H9 (cell line): ENCODE data around the gene TMEM270. TPM values are rescaled to one million over a fixed set of nuclear protein-coding genes. Genes with fewer than 3 reads are reported as not detected.

Source experiments
- DNase-seq: peaks from one replicate; pipeline ENCODE4 v3.0.0-alpha.2; 2017
- H2AFZ ChIP-seq: one replicate; pipeline ENCODE4 v1.6.1; 2013; ENCODE audit warnings: mild to moderate bottlenecking, low read length, control low read depth, moderate library complexity
- H2AK5ac ChIP-seq: 2 replicates; pipeline ENCODE4 v1.6.1; 2013; ENCODE audit warnings: low read length, control low read depth, mixed read lengths; ENCODE audit not compliant: insufficient read length
- H2BK120ac ChIP-seq: one replicate; pipeline ENCODE4 v1.6.1; 2013; ENCODE audit warnings: low read depth, mild to moderate bottlenecking, low read length, control low read depth, inconsistent platforms; ENCODE audit not compliant: poor library complexity, severe bottlenecking
- H2BK12ac ChIP-seq: 2 replicates; pipeline ENCODE4 v1.6.1; 2013; ENCODE audit warnings: low read length, control low read depth, mixed read lengths, low read depth; ENCODE audit not compliant: insufficient read length
- H2BK15ac ChIP-seq: 2 replicates; pipeline ENCODE4 v1.6.1; 2013; ENCODE audit warnings: low read depth, low read length, control low read depth
- H2BK20ac ChIP-seq: one replicate; pipeline ENCODE4 v1.6.1; 2013; ENCODE audit warnings: low read depth, mild to moderate bottlenecking, low read length, control low read depth, inconsistent platforms; ENCODE audit not compliant: poor library complexity, severe bottlenecking
- H2BK5ac ChIP-seq: 2 replicates; pipeline ENCODE4 v1.6.1; 2013; ENCODE audit warnings: low read length, control low read depth, mixed read lengths; ENCODE audit not compliant: insufficient read length
- H3K14ac ChIP-seq: 2 replicates; pipeline ENCODE4 v1.6.1; 2013; ENCODE audit warnings: low read length, control low read depth; ENCODE audit not compliant: insufficient read depth
- H3K18ac ChIP-seq: 2 replicates; pipeline ENCODE4 v1.6.1; 2013; ENCODE audit warnings: low read depth, mild to moderate bottlenecking, mixed read lengths, low read length, control low read depth; ENCODE audit not compliant: insufficient read length
- H3K23ac ChIP-seq: 2 replicates; pipeline ENCODE4 v1.6.1; 2013; ENCODE audit warnings: low read length, control low read depth, mixed read lengths, low read depth; ENCODE audit not compliant: insufficient read length
- H3K23me2 ChIP-seq: 2 replicates; pipeline ENCODE4 v1.6.1; 2013; ENCODE audit warnings: low read depth, mild to moderate bottlenecking, mixed read lengths, low read length, control low read depth; ENCODE audit not compliant: insufficient read length, poor library complexity, severe bottlenecking
- H3K27ac ChIP-seq: 2 replicates; pipeline ENCODE4 v1.5.1; 2013; ENCODE audit warnings: low read length, control low read depth, mixed read lengths, low read depth; ENCODE audit not compliant: insufficient read length
- H3K27me3 ChIP-seq: 2 replicates; pipeline ENCODE4 v1.6.1; 2013; ENCODE audit warnings: low read length, control low read depth, inconsistent platforms; ENCODE audit not compliant: insufficient read depth
- H3K4ac ChIP-seq: 2 replicates; pipeline ENCODE4 v1.6.1; 2013; ENCODE audit warnings: low read depth, mild to moderate bottlenecking, control low read depth, inconsistent platforms, low read length, moderate library complexity
- H3K4me1 ChIP-seq: 2 replicates; pipeline ENCODE4 v1.6.1; 2013; ENCODE audit warnings: low read length, control low read depth, inconsistent platforms; ENCODE audit not compliant: insufficient read depth
- H3K4me2 ChIP-seq: 2 replicates; pipeline ENCODE4 v1.6.1; 2013; ENCODE audit warnings: low read length, control low read depth, mixed read lengths; ENCODE audit not compliant: insufficient read length, insufficient read depth
- H3K56ac ChIP-seq: 2 replicates; pipeline ENCODE4 v1.6.1; 2013; ENCODE audit warnings: low read depth, mild to moderate bottlenecking, mixed read lengths, low read length, control low read depth; ENCODE audit not compliant: insufficient read length
- H3K79me1 ChIP-seq: 2 replicates; pipeline ENCODE4 v1.6.1; 2013; ENCODE audit warnings: low read depth, mild to moderate bottlenecking, moderate library complexity, low read length, control low read depth, inconsistent platforms; ENCODE audit not compliant: insufficient read depth, poor library complexity, severe bottlenecking
- H3K79me2 ChIP-seq: 2 replicates; pipeline ENCODE4 v1.6.1; 2013; ENCODE audit warnings: low read length, control low read depth, inconsistent platforms; ENCODE audit not compliant: insufficient read depth
- H3K9ac ChIP-seq: 2 replicates; pipeline ENCODE4 v1.6.1; 2013; ENCODE audit warnings: low read length, control low read depth, mixed read lengths; ENCODE audit not compliant: insufficient read length; ENCODE audit errors: extremely low read depth
- H3K9me3 ChIP-seq: one replicate; pipeline ENCODE4 v1.6.1; 2013; ENCODE audit warnings: low read depth, low read length, inconsistent platforms; ENCODE audit not compliant: control insufficient read depth
- H3T11ph ChIP-seq: one replicate; pipeline ENCODE4 v1.6.1; 2013; ENCODE audit warnings: mild to moderate bottlenecking, low read length, control low read depth, inconsistent platforms
- H4K20me1 ChIP-seq: one replicate; pipeline ENCODE4 v1.6.1; 2013; ENCODE audit not compliant: control insufficient read depth, insufficient read length, insufficient read depth
- H4K5ac ChIP-seq: 2 replicates; pipeline ENCODE4 v1.6.1; 2013; ENCODE audit warnings: low read depth, mild to moderate bottlenecking, mixed read lengths, low read length, control low read depth; ENCODE audit not compliant: insufficient read length
- H4K8ac ChIP-seq: replicated peaks from 2 replicates; pipeline ENCODE4 v1.6.1; 2013; ENCODE audit warnings: low read length, control low read depth, mixed read lengths, low read depth; ENCODE audit not compliant: insufficient read length
- H4K91ac ChIP-seq: 2 replicates; pipeline ENCODE4 v1.6.1; 2013; ENCODE audit warnings: low read depth, mild to moderate bottlenecking, moderate library complexity, mixed read lengths, low read length, control low read depth; ENCODE audit not compliant: insufficient read length
- H3K27ac Mint-ChIP-seq, 3 experiments: 2 replicates in 2 of 3; 3 replicates in 1 of 3; pipeline ENCODE4 v1.8.0; 2020 to 2021; ENCODE audit warnings: mixed read lengths in 3 of 3, mild to moderate bottlenecking in 1 of 3, moderate library complexity in 1 of 3
- H3K27me3 Mint-ChIP-seq: 2 replicates; pipeline ENCODE4 v1.8.0; 2021; ENCODE audit warnings: low read depth, mild to moderate bottlenecking, moderate library complexity, mixed read lengths
- H3K36me3 Mint-ChIP-seq, 3 experiments: 2 replicates in 2 of 3; 3 replicates in 1 of 3; pipeline ENCODE4 v1.8.0; 2020 to 2021; ENCODE audit warnings: low read depth in 3 of 3, mixed read lengths in 3 of 3; ENCODE audit not compliant: insufficient read depth in 1 of 3
- H3K4me1 Mint-ChIP-seq, 2 experiments: 2 replicates each; pipeline ENCODE4 v1.8.0; 2020; ENCODE audit warnings: mixed read lengths in 2 of 2
- H3K4me3 Mint-ChIP-seq, 2 experiments: 2 replicates in 1 of 2; 3 replicates in 1 of 2; pipeline ENCODE4 v1.8.0; 2020 to 2021; ENCODE audit warnings: mild to moderate bottlenecking in 2 of 2, mixed read lengths in 2 of 2, moderate library complexity in 1 of 2
- H3K9me3 Mint-ChIP-seq, 2 experiments: 2 replicates in 1 of 2; 3 replicates in 1 of 2; pipeline ENCODE4 v1.8.0; 2020; ENCODE audit warnings: mild to moderate bottlenecking in 2 of 2, mixed read lengths in 2 of 2, moderate library complexity in 1 of 2
- WGBS: extraction: QIAGEN DNeasy Blood & Tissue Kit; methylation state at CpG from one replicate; pipeline ENCODE4 v1.1.7; 2013; ENCODE audit warnings: missing lambda C conversion rate, low lambda C conversion rate, mixed read lengths; ENCODE audit not compliant: insufficient read length; ENCODE audit errors: extremely low coverage; 5-methylcytosine and 5-hydroxymethylcytosine counted together
- total RNA-seq: library from RNA; stranded (reverse); gene quantifications from 2 replicates; pipeline ENCODE4 v1.2.1, GENCODE V29; 2021
- TF ChIP-seq, protein P1 (sequence below): fragments of 200-600 bp; sonication (generic); conservative IDR thresholded peaks from 3 replicates; pipeline ENCODE4 v1.8.0; 2021; ENCODE audit warnings: antibody characterized with exemption, mild to moderate bottlenecking

Gene TMEM270
- total RNA-seq, 1 experiment from 2014 or later, result not detected

DNA sequence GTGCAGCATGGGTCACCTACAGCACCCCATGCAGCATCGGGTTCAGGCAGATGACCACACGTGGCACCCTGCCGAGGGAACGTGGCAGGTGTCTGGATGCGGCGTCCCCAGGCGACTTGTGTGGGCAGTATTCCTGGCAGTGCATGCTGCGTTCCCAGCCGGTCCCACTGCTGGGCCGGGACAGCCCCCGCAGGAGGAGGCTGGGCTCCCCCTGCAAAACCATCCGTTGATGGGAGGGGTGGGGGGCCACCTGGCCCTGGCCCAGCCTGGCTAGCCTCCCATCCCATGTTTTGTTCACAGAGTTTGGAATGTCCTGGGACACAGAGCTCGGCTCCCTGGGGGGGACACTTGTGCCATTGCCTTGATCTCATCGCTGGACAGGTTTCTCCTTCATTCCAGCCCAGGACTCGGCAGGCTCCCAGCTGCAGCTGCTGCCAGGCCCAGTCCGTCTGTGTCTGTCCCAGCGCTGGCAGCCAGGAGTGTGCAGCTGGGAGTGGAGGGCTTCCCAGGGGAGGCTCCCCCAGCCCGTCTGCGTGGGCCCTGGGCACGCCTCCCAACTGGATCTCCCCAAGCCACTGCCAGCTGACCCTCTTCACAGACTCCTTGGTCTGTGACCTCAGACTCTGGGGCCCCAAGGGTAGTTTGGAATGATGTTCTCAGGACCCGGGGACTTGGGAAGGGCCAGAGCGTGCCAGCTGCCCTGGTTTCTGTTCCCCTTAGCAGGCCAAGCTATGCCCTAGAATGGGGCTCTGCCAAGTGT, 32.6 kb downstream of the TMEM270 start:
- no peaks in the 10 kb centered on the region for H3K9me3 ChIP-seq
- no peaks in the 10 kb centered on the region for H3K4me1 ChIP-seq
- H3K18ac ChIP-seq, result no peak overlapping the region
- no peak overlapping the region for H4K8ac ChIP-seq
- H3T11ph ChIP-seq, result no peak overlapping the region
- H3K4me1 Mint-ChIP-seq, result peaks cover 3 to 15% of the 10 kb centered on the region in 2 experiments; a peak in 3 of 4 replicates
- no peak overlapping the region for H3K4ac ChIP-seq
- no peak overlapping the region for H2BK120ac ChIP-seq
- H3K9me3 Mint-ChIP-seq, result peaks cover 14 to 21% of the 10 kb centered on the region in 2 experiments; a peak in 4 of 5 replicates
- no peaks in the 10 kb centered on the region for H4K20me1 ChIP-seq
- no peaks in the 10 kb centered on the region for H3K23me2 ChIP-seq
- no peak overlapping the region for H3K27ac Mint-ChIP-seq
- no peak overlapping the region for H4K91ac ChIP-seq
- H3K36me3 Mint-ChIP-seq, result peaks cover 4 to 17% (median 7%) of the 10 kb centered on the region in 3 experiments; a peak in 5 of 7 replicates
- no peak overlapping the region for H3K4me3 Mint-ChIP-seq
- no peak overlapping the region for H2AK5ac ChIP-seq
- no CpG with 5 or more reads among the region's 22 CpGs for WGBS
- H3K27me3 Mint-ChIP-seq, result no peaks in the 10 kb centered on the region; the same call in 1 of the 2 replicates
- no peak overlapping the region for H2BK12ac ChIP-seq
- H3K27ac ChIP-seq, result no peak overlapping the region
- TF ChIP-seq, protein P1, sequence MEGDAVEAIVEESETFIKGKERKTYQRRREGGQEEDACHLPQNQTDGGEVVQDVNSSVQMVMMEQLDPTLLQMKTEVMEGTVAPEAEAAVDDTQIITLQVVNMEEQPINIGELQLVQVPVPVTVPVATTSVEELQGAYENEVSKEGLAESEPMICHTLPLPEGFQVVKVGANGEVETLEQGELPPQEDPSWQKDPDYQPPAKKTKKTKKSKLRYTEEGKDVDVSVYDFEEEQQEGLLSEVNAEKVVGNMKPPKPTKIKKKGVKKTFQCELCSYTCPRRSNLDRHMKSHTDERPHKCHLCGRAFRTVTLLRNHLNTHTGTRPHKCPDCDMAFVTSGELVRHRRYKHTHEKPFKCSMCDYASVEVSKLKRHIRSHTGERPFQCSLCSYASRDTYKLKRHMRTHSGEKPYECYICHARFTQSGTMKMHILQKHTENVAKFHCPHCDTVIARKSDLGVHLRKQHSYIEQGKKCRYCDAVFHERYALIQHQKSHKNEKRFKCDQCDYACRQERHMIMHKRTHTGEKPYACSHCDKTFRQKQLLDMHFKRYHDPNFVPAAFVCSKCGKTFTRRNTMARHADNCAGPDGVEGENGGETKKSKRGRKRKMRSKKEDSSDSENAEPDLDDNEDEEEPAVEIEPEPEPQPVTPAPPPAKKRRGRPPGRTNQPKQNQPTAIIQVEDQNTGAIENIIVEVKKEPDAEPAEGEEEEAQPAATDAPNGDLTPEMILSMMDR, result no peak
- no peaks in the 10 kb centered on the region for H3K79me2 ChIP-seq
- no peak overlapping the region for H2BK20ac ChIP-seq
- no peak overlapping the region for H3K56ac ChIP-seq
- no peak overlapping the region for H3K14ac ChIP-seq
- H3K9ac ChIP-seq, result no peak overlapping the region
- no peak overlapping the region for H4K5ac ChIP-seq
- H3K4me2 ChIP-seq, result no peak overlapping the region
- no peak overlapping the region for H2BK15ac ChIP-seq
- H2BK5ac ChIP-seq, result no peak overlapping the region
- no peaks in the 10 kb centered on the region for H3K79me1 ChIP-seq
- no peak for DNase-seq
- H3K27me3 ChIP-seq, result no peaks in the 10 kb centered on the region; the same call in 1 of the 2 replicates
- H3K23ac ChIP-seq, result no peak overlapping the region
- H2AFZ ChIP-seq, result no peak overlapping the region
